Measurements from ENCODE around the gene MAP3K12.
"Not testable (repeated sequence)": the region's sequence is repeated elsewhere in the genome, so short reads cannot be mapped to it uniquely, and the experiment has no call there.

Gene MAP3K12

GRCh38 chr12:53465679-53466078 is 33.6 kb downstream of the MAP3K12 start:
- DNase-seq: no peak

DNA sequence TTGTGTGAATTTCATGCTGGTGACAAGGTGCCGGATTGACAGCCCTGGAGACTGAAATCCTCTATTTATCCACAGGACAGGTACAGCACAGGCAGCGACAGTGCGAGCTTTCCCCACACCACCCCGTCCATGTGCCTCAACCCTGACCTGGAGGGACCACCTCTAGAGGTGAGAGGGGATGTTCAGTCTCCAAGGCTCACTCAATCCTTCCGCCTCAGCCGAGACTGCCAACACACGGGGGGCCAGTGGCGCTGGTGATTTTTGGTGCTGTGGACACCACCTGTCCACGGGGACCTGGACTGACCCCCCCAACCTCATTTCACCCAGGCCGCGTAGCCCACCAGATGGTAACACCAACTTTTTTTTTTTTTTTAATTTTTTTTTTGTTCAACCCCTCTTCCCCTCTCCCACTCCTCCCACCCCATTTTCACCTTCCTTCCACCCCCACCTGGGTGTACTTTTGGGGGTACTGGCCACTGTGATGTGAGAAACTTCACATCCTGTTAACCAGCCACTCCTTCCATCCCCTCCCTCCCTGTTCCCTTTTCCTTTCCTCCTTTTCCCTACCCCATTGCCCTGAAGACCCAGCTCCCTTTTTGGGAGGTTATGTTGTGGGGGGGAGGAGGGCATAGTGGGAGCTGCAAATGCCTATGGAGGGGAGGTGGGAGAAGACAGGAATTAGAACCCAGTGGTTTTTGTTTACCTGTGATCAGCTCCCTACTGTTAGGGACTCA is 34.4 kb downstream of the MAP3K12 start:
- DNase-seq: no peak

GRCh38 chr12:53463802-53464560 is 35.3 kb downstream of the MAP3K12 start:
- no peak for DNase-seq

GRCh38 chr12:53462935-53463334 is 36.3 kb downstream of the MAP3K12 start:
- no peak for DNase-seq

DNA sequence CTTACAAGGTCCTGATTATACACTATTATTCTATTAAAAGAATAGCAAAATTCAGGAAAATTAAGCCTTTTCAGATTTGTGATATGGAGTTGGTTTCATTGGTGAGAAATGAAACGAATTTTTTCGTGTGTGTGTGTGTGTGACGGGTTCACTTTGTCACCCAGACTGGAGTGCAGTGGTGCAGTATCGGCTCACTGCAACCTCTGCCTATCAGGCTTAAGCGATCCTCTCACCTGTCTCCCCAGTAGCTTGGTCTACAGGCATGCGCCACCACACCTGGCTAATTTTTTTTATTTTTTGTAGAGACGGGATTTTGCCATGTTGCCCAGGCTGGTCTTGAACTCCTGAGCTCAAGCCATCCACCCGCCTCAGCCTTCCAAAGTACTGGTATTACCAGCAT is 37.7 kb downstream of the MAP3K12 start:
- no peak for DNase-seq

GRCh38 chr12:53461059-53461458 is 38.2 kb downstream of the MAP3K12 start:
- no peak for DNase-seq

GRCh38 chr12:53459097-53459496 is 40.2 kb downstream of the MAP3K12 start:
- no peak for DNase-seq

DNA sequence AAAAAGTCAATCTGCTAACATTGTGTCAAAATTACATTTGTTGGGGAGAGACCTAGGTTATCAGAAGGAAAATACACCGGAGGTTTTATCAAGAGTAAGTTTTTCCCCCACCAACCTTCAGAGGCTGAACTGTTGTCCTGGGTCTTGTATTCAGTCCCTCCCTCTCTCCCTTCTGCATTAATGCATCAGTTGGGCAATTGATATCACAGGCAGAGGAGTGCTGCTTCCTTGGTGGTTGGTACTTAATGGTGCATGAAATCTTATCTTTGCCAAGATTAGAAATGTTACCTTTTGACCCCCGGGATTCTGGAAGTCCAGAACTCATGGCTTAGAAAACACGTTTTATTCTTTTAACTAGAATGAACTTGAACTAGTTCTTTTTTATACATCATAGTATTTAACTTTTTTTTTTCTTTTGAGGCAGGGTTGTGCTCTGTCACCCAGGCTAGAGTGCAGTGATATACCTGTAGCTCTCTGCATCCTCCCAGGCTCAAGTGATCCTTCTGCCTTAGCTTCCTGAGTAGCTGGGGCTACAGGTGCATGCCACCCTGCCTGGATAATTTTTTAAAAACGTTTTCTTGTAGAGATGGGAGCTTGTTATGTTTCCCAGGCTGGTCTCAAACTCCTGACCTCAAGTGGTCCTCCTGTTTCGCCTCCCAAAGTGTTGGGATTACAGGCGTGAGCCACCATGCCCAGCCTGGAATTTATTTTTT is 42.4 kb downstream of the MAP3K12 start:
- DNase-seq: no peak

GRCh38 chr12:53454707-53455106 is 44.6 kb downstream of the MAP3K12 start:
- DNase-seq: no peak

GRCh38 chr12:53453953-53454640 is 45.2 kb downstream of the MAP3K12 start:
- DNase-seq: no peak

- peak; percentile 79 to 92 (median 81) for DNase-seq
Observed at GRCh38 chr12:53452159-53453077, 46.8 kb downstream of the MAP3K12 start.

DNA sequence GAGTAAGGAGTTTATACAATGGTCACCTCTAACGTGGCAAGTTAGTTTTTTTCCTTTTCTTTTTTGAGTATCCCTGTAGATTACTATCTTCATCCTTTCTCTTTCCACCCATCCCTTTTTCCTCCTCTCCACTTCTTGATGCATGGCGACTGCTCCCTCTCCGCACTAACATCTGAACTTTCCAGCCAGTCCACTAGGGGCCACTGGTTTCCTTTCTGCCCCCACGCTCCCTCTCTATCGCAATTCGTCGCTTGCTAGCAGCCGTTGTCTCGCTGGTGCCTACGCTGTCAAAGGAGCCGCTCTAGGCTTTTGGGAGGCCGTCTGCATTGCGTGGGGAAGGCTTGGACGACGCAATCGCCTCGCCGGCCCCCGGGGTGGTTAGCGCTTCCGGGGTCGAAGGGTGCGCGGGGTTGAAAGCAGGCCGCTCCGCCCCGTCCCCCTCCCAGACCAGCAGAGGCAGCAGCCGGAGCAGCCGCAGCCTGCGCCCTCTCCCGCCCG is 47.5 kb downstream of the MAP3K12 start, which contains the start of gene PCBP2:
Gene PCBP2 (plus strand): TSS at position 442 of the 498 bp plus-strand sequence. CDS start 2,699 bp downstream, outside the sequence.
- peak; percentile 99 to 100 (median 99) for DNase-seq

GRCh38 chr12:53450936-53451335 is 48.3 kb downstream of the MAP3K12 start:
- DNase-seq: no peak

GRCh38 chr12:53444593-53445325 is 54.5 kb downstream of the MAP3K12 start:
- DNase-seq: not testable (repeated sequence)

- DNase-seq: no peak
Observed at GRCh38 chr12:53443955-53444354, 55.3 kb downstream of the MAP3K12 start.

- peak; percentile 99 to 100 (median 99) for DNase-seq
Observed at GRCh38 chr12:53441040-53441833, 58.0 kb downstream of the MAP3K12 start, which contains the start of gene PRR13. TSS of gene PRR13 (plus strand) at chr12:53441734. CDS start at chr12:53442715, 981 bp downstream.

DNA sequence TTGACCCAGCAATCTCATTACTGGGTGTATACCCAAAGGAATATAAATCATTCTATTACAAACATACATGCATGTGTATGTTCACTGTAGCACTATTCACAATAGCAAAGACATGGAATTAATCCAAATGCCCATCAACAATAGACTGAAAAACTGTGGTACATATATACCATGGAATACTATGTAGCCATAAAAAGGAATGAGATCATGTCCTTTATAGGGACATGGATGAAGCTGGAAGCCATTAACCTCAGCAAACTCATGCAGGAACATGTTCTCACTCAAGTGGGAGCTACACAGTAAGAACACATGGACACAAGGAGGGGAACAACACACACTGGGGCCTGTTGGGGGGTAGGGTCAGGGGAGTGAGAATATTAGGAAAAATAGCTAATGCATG is 59.7 kb downstream of the MAP3K12 start:
- not testable (repeated sequence) for DNase-seq

GRCh38 chr12:53435326-53435725 is 63.9 kb downstream of the MAP3K12 start:
- DNase-seq: not testable (repeated sequence)

- no peak for DNase-seq
Observed at GRCh38 chr12:53431187-53431586, 68.1 kb downstream of the MAP3K12 start.

- no peak for DNase-seq
Observed at GRCh38 chr12:53430116-53430515, 69.1 kb downstream of the MAP3K12 start.

All from suppressor macrophage treated with lipopolysaccharide for 1 hour (primary cell).